ENCODE measurements around the gene STK24.

Gene STK24

GRCh38 chr13:98447881-98448641 lies 128.8 kb downstream of the STK24 start:
- peak overlapping the region; percentile 51 for H3K27ac ChIP-seq
- peak; percentile 75 for TF ChIP-seq CTCF (conservative IDR thresholded peaks at IDR 0.05)

GRCh38 chr13:98447130-98447529 lies 129.8 kb downstream of the STK24 start:
- TF ChIP-seq CTCF (conservative IDR thresholded peaks at IDR 0.05): no peak
- H3K27ac ChIP-seq: no peak overlapping the region

GRCh38 chr13:98446234-98446621 lies 130.7 kb downstream of the STK24 start:
- H3K27ac ChIP-seq: no peak overlapping the region; the same call in 1 of the 2 replicates
- no peak for TF ChIP-seq CTCF (conservative IDR thresholded peaks at IDR 0.05)

- TF ChIP-seq CTCF (conservative IDR thresholded peaks at IDR 0.05): peak; percentile 98
- H3K27ac ChIP-seq: peak overlapping the region; percentile 29; the same call in 1 of the 2 replicates
Measured at GRCh38 chr13:98445340-98446233, 131.3 kb downstream of the STK24 start.

DNA sequence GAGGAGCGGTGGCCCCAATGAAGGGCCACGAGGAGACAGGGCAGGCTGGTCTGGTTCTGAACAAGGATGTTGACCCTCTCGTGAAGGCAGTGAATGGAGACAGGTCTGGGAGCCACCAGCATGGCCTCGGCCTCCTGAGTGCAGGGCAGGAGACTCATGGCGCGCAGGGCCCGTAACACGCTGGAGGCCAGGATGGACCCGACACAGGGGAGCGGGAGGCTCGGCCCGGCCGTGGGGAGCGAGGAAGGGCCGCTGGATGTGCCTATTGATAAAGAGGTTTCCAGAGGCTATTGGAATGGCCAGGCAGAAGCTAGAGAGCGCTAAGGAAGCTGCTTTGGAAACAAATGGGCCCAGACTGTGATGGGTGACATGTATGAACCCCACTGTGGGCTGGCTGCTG lies 132.5 kb downstream of the STK24 start:
- no peak overlapping the region for H3K27ac ChIP-seq
- no peak for TF ChIP-seq CTCF (conservative IDR thresholded peaks at IDR 0.05)

- TF ChIP-seq CTCF (conservative IDR thresholded peaks at IDR 0.05): no peak
- no peak overlapping the region for H3K27ac ChIP-seq
Measured at GRCh38 chr13:98443800-98444325, 133.0 kb downstream of the STK24 start.

GRCh38 chr13:98443329-98443728 lies 133.6 kb downstream of the STK24 start:
- no peak overlapping the region for H3K27ac ChIP-seq
- no peak for TF ChIP-seq CTCF (conservative IDR thresholded peaks at IDR 0.05)

All from VCaP (cell line).